Activated CD4-positive, alpha-beta memory T cell treated with anti-CD3 and anti-CD28 coated beads, Interleukin-2, amount 10 ng/mL, durations not matched to agents 7 days and 5 days (primary cell): ENCODE measurements around the gene TPR. TPM values are rescaled to one million over a fixed set of nuclear protein-coding genes. Genes with fewer than 3 reads are reported as not detected.
"Not testable (repeated sequence)": the region's sequence is repeated elsewhere in the genome, so short reads cannot be mapped to it uniquely, and the experiment has no call there.

Source experiments
- CTCF ChIA-PET: fragments of 350-600 bp; sonication (Branson Sonifier 250); formaldehyde crosslinking; loops from one replicate; lab custom pipeline; 2021; ENCODE audit warnings: antibody characterized with exemption, inconsistent platforms; lab: Charles Lee
- POLR2A ChIA-PET: fragments of 350-600 bp; sonication (Branson Sonifier 250); formaldehyde crosslinking; loops from one replicate; lab custom pipeline; 2021; ENCODE audit warnings: antibody characterized with exemption; lab: Charles Lee
- DNase-seq: peaks from one replicate; pipeline ENCODE4 v3.0.0-alpha.2; 2020
- H3K27ac Mint-ChIP-seq: one replicate; pipeline ENCODE4 v1.8.0; 2021; ENCODE audit warnings: mild to moderate bottlenecking, mixed read lengths
- H3K27me3 Mint-ChIP-seq: one replicate; pipeline ENCODE4 v1.8.0; 2021; ENCODE audit warnings: mixed read lengths
- H3K36me3 Mint-ChIP-seq: one replicate; pipeline ENCODE4 v1.8.0; 2021; ENCODE audit warnings: low read depth, mixed read lengths
- H3K4me1 Mint-ChIP-seq: one replicate; pipeline ENCODE4 v1.8.0; 2021; ENCODE audit warnings: mixed read lengths
- H3K4me3 Mint-ChIP-seq: one replicate; pipeline ENCODE4 v1.8.0; 2021; ENCODE audit warnings: mild to moderate bottlenecking, mixed read lengths
- H3K9me3 Mint-ChIP-seq: one replicate; pipeline ENCODE4 v1.8.0; 2021; ENCODE audit warnings: mixed read lengths
- total RNA-seq, 2 experiments: library from RNA; stranded (reverse); gene quantifications; one replicate each; pipeline ENCODE4 v1.2.3, GENCODE V29; 2021

Gene TPR
- total RNA-seq: 100 to 1,000 TPM; 117 to 122 TPM

DNA sequence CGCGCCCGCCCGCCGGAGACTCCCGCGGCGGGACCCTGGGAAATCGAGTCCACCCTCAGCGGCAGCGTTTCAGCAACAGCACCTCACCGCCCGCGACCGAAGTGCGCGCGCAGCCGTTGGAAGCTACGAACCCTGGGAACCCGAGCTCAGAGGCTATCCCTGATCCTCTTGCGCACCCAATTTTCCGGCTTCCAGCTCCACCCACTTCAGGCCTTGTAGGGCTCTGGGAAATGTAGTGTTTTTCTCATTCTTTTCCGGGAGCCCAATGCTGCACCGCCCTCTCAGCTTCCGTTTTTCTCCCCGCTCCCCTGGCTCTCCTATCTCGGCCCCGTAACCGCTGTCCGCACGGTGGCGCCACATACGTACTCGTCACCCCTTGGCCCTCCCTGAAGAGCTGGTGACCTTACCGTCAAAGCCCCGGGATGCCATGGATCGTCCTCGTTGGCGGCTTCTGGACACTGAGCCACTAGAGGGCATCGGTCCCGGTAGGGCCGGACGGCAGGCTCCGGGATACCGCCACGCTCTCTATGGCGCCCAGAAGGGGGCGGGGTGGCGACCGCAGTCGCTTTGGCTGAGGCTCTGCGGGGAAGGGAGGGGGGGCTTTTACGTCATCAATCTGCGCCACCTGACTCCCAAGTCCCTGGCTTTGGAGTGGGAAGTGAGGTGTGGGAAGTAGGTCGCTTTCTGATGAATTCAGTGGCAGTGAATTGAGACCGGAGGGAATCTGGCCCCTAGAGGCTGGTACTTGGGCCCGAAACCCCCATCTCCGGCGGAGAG, at the start of gene TPR, which contains the start of gene ODR4:
TSS of gene TPR (minus strand) at position 102 of the 777 bp plus-strand sequence. CDS start 225 bp downstream, outside the sequence.
TSS of gene ODR4 (plus strand) at position 687 of the 777 bp plus-strand sequence. CDS start 3,948 bp downstream, outside the sequence.
- DNase-seq: peak; percentile 96
- H3K4me3 Mint-ChIP-seq: peak within 1 kb of the TSS; percentile 94
- ChIA-PET POLR2A (interaction anchor here (0.6 to 1.6 kb wide), 24 partner anchors 9 to 1621 kb away, joined by 3 to 10 read pairs (median 3); no protein-coding TSS in a partner anchor), CTCF (interaction anchor here (0.6 to 2.4 kb wide), 50 partner anchors 9 to 1620 kb away, joined by 3 to 20 read pairs (median 5); partner anchors contain the start of genes EDEM3, SWT1 and TRMT1L)
- H3K36me3 Mint-ChIP-seq: peaks cover 32% of the 10 kb centered on the region
- no peaks in the 10 kb centered on the region for H3K27me3 Mint-ChIP-seq
- H3K27ac Mint-ChIP-seq: peak within 1 kb of the TSS; percentile 90
- no peaks in the 10 kb centered on the region for H3K9me3 Mint-ChIP-seq
- H3K4me1 Mint-ChIP-seq: peaks cover 50% of the 10 kb centered on the region

DNA sequence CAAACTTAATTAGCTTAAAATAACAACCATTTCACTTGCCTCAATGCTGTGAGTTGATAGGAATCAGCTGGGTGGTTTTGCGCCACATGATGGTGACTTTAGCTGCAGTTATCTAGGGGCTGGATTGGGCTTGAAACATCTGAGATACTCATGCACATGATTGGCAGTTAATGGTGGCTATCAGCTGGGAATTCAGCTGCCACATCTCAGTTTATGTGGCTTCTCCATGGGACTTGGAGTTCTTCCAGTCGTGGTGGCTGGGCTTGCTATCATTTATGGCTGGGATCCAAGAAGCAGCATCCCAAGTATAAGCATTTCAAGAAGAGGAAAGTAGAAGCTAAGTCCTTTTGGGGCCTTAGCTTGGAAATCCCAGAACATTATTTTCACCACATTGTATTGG, 49.5 kb upstream of the TPR start:
- Mint-ChIP-seq H3K27me3 (no peaks in the 10 kb centered on the region), H3K36me3 (peaks cover 23% of the 10 kb centered on the region), H3K4me1 (peaks cover 21% of the 10 kb centered on the region), H3K9me3 (no peaks in the 10 kb centered on the region), H3K4me3 (no peak overlapping the region), H3K27ac (no peak overlapping the region)
- CTCF ChIA-PET: interaction anchor here (2.6 to 2.7 kb wide), 2 partner anchors 20 to 49 kb away, joined by 9 to 10 read pairs; partner anchors contain the start of gene TPR
- POLR2A ChIA-PET: no interaction called here
- DNase-seq: no peak

DNA sequence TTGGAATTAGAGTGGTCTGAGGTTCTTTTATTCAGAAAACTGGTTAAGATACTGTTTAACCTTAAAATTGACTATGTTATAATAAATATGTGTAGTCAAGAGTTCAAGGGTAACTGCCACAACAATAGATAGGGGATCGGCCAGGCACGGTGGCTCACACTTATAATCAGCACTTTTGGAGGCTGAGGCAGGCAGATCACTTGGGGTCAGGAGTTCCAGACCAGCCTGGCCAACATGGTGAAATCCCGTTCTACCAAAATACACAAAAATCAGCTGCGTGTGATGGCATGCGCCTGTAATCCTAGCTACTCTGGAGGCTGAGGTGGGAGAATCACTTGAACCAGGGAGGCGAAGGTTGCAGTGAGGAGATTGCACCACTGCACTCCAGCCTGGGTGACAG, 46.4 kb upstream of the TPR start:
- no peaks in the 10 kb centered on the region for H3K27me3 Mint-ChIP-seq
- CTCF ChIA-PET: interaction anchor here (1.4 to 2.8 kb wide), 3 partner anchors 18 to 565 kb away, joined by 4 to 16 read pairs (median 11); partner anchors contain the start of genes ODR4 and TPR
- POLR2A ChIA-PET: interaction anchor here (1.4 kb wide), 1 partner anchor 47 kb away, joined by 4 read pairs; the partner anchor contains the start of gene TPR

DNA sequence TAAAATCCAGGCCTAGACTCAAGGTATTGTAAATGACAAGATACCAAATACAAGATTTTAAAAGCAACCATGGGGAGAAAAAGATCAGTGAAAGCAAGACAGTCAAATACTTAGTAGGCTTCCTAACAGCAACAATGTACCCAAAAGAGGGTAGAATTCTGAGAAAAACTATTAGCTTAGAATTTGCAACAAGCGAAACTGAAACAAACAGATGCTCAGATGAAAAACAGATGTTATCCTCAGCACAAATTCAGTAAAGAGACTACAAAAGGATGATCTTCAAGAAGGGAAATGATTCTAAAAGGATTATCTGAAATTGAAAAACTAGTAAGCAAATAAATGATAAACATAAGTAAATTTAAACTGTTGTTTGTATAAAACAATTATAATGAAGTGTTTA, 45.9 kb upstream of the TPR start:
- POLR2A ChIA-PET: interaction anchor here (1.4 to 3.0 kb wide), 2 partner anchors 11 to 46 kb away, joined by 4 to 9 read pairs; partner anchors contain the start of gene TPR
- no peaks in the 10 kb centered on the region for H3K27me3 Mint-ChIP-seq
- peak overlapping the region; percentile 25 for H3K4me3 Mint-ChIP-seq
- peaks cover 22% of the 10 kb centered on the region for H3K4me1 Mint-ChIP-seq
- H3K9me3 Mint-ChIP-seq: no peaks in the 10 kb centered on the region
- peak overlapping the region; percentile 81 for H3K27ac Mint-ChIP-seq
- CTCF ChIA-PET: interaction anchor here (1.4 to 2.8 kb wide), 3 partner anchors 17 to 565 kb away, joined by 4 to 16 read pairs (median 11); partner anchors contain the start of genes ODR4 and TPR
- DNase-seq: no peak
- H3K36me3 Mint-ChIP-seq: peaks cover 22% of the 10 kb centered on the region

More for the DNA sequence above, 46.4 kb upstream of the TPR start:
- Mint-ChIP-seq H3K4me3 (no peak overlapping the region), H3K36me3 (peaks cover 25% of the 10 kb centered on the region), H3K4me1 (peaks cover 24% of the 10 kb centered on the region), H3K27ac (peak overlapping the region; percentile 19), H3K9me3 (no peaks in the 10 kb centered on the region)
- DNase-seq: no peak

DNA sequence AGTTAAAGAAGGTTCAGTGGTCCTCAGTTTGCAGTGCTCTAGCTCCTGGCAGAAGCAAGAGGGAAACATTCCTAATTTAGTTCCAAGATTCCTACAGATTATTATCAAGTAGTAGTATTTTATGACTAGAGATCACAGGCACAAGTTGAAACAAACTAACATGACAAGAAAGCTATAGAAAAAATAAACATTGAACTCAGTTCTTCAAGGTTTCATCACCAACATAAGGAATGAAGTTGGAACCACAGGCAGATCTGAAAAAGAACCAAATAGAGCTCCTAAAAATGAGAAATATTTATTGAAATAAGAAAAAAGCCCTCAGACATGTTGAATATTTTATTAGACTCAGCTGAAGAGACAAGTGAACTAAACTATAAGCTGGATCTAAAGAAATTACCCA, 45.3 kb upstream of the TPR start:
- Mint-ChIP-seq H3K4me3 (no peak overlapping the region), H3K27ac (peak overlapping the region; percentile 81)
- CTCF ChIA-PET: interaction anchor here (1.4 to 2.8 kb wide), 3 partner anchors 16 to 566 kb away, joined by 4 to 16 read pairs (median 11); partner anchors contain the start of genes ODR4 and TPR

DNA sequence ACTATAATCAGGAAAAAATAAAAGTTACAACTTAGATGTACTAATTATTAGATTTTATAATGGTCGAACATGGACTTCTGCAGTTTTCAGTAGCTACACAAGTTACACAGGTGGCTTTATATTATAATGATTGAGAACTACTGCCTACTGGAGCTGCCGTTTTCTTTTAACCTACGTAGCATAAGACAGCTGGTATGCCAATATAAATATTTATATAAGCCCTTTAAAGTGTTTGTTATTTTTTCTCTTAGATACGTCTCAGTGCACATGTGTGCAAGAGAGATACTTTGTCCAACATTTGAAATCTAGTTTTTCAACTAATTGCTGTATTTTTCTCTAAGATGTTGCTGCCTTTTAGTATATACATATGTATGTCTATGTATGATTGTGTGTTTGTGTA, 43.5 kb upstream of the TPR start:
- DNase-seq: no peak
- Mint-ChIP-seq H3K4me1 (peaks cover 20% of the 10 kb centered on the region), H3K27ac (peak overlapping the region; percentile 12), H3K9me3 (no peaks in the 10 kb centered on the region), H3K4me3 (no peak overlapping the region), H3K27me3 (no peaks in the 10 kb centered on the region), H3K36me3 (peaks cover 14% of the 10 kb centered on the region)
- ChIA-PET CTCF (interaction anchor here (0.7 to 1.2 kb wide), 3 partner anchors 14 to 624 kb away, joined by 3 to 4 read pairs (median 4); partner anchors contain the start of gene TPR), POLR2A (interaction anchor here (0.7 to 3.0 kb wide), 3 partner anchors 9 to 43 kb away, joined by 3 to 9 read pairs (median 3); partner anchors contain the start of genes ODR4 and TPR)

More for the DNA sequence above, 45.3 kb upstream of the TPR start:
- Mint-ChIP-seq H3K9me3 (no peaks in the 10 kb centered on the region), H3K4me1 (peaks cover 20% of the 10 kb centered on the region), H3K27me3 (no peaks in the 10 kb centered on the region), H3K36me3 (peaks cover 20% of the 10 kb centered on the region)
- no peak for DNase-seq
- POLR2A ChIA-PET: interaction anchor here (1.4 to 3.0 kb wide), 2 partner anchors 11 to 45 kb away, joined by 4 to 9 read pairs; partner anchors contain the start of gene TPR

DNA sequence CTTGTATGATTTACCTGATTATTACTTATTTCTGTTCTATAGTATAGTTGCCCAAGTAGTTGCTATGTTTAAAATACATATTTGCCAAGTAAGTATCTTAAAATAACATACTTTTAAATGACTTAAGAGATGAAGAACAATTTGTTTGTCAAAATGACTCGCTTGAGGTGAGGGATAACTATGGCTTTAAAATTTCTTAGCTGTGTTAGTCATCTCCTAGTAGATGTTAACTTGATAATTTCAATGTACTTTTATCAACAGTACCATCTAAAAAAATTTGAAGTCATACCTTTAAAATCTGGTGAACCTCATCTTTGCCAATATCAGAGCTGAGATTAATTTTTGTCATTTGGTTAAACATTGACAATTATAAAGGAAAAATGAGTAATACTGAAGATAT, 38.3 kb upstream of the TPR start:
- CTCF ChIA-PET: interaction anchor here (0.7 to 1.3 kb wide), 2 partner anchors 38 to 69 kb away, joined by 3 to 5 read pairs; partner anchors contain the start of gene TPR

DNA sequence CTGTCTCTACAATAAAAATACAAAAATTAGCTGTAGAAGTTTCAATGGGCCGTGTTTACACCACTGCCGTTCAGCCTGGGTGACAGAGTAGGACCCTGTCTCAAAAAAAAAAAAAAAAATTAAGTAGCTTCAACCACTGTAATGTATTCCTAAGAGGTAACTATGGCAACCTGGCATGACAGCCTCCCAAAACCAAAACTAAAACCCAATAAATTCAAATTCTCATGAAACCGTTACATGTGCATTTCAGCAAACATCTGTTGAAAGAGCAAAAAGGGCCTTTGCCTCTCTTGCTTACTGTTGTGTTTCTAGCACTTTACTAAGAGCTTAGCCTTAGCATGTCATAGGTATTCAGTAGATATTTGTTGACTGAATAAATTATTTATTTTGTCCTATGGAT, 34.0 kb upstream of the TPR start:
- H3K27ac Mint-ChIP-seq: no peak overlapping the region
- ChIA-PET POLR2A (interaction anchor here (0.8 to 2.2 kb wide), 2 partner anchors 10 to 19 kb away, joined by 3 to 9 read pairs; no protein-coding TSS in a partner anchor), CTCF (no interaction called here)
- DNase-seq: no peak
- no peaks in the 10 kb centered on the region for H3K9me3 Mint-ChIP-seq
- H3K27me3 Mint-ChIP-seq: no peaks in the 10 kb centered on the region
- no peak overlapping the region for H3K4me3 Mint-ChIP-seq
- H3K4me1 Mint-ChIP-seq: peaks cover 3% of the 10 kb centered on the region
- H3K36me3 Mint-ChIP-seq: peaks cover 8% of the 10 kb centered on the region

More for the DNA sequence above, 38.3 kb upstream of the TPR start:
- DNase-seq: no peak
- H3K9me3 Mint-ChIP-seq: no peaks in the 10 kb centered on the region
- H3K4me1 Mint-ChIP-seq: no peaks in the 10 kb centered on the region
- H3K27ac Mint-ChIP-seq: no peak overlapping the region
- H3K4me3 Mint-ChIP-seq: no peak overlapping the region
- POLR2A ChIA-PET: no interaction called here
- H3K27me3 Mint-ChIP-seq: no peaks in the 10 kb centered on the region
- H3K36me3 Mint-ChIP-seq: no peaks in the 10 kb centered on the region

DNA sequence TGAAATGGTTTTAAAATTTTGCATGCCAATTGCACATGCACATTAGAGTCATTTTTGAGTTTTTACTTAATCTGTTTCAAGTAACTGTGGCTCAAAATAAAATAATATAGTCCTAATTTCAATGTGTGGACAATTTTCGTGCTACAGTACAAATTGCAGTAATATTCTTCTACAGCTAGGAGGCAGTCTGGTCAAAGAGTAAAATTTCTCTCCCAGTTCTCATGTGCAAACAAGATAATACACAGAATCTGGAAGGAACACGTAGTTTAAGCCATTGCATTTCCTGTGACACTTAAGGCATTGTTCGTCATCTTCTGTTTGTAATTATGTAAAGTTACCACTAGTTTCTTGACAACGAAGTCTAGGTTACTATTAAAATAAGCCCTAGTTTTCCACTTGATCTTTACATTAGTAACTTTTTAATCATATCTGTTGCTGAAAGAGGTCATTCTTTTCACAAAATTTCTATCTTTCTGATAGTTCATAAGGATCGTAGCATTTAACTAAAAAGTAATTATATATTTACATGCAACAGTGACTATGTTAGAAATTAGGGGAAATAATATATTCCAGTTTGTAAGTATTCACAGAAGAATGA, 29.5 kb upstream of the TPR start:
- no peaks in the 10 kb centered on the region for H3K27me3 Mint-ChIP-seq
- peak overlapping the region; percentile 21 for H3K27ac Mint-ChIP-seq
- H3K4me3 Mint-ChIP-seq: no peak overlapping the region
- no peak for DNase-seq
- CTCF ChIA-PET: interaction anchor here (0.6 to 2.4 kb wide), 17 partner anchors 12 to 584 kb away, joined by 3 to 15 read pairs (median 4); partner anchors contain the start of genes ODR4 and TPR
- H3K36me3 Mint-ChIP-seq: peaks cover 11% of the 10 kb centered on the region
- no peaks in the 10 kb centered on the region for H3K9me3 Mint-ChIP-seq
- POLR2A ChIA-PET: interaction anchor here (0.6 kb wide), 1 partner anchor 501 kb away, joined by 3 read pairs; no protein-coding TSS in a partner anchor
- H3K4me1 Mint-ChIP-seq: peaks cover 5% of the 10 kb centered on the region

DNA sequence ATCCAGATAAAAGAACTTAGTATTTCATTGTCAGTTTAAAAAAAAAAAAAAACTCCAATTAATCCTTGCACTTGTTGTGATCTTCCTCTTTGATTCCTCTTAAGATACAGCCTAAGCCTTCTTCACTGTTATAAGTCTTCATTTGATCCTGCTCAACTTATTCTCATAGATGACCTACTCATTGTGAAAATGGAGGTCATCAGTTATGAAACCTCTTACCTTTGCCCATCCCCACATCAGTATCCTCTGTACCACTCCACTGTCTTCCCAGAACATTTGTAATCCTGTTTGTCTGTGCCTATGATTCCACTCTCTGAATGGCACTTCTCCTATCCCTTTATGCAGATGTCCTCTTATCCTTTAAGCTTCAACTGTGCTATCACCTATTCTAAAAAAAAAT, 28.6 kb upstream of the TPR start:
- Mint-ChIP-seq H3K27ac (no peak overlapping the region), H3K4me1 (peaks cover 5% of the 10 kb centered on the region), H3K27me3 (no peaks in the 10 kb centered on the region), H3K9me3 (no peaks in the 10 kb centered on the region), H3K36me3 (peaks cover 11% of the 10 kb centered on the region), H3K4me3 (no peak overlapping the region)
- ChIA-PET POLR2A (interaction anchor here (0.6 kb wide), 1 partner anchor 502 kb away, joined by 3 read pairs; no protein-coding TSS in a partner anchor), CTCF (interaction anchor here (0.6 to 2.4 kb wide), 16 partner anchors 11 to 585 kb away, joined by 3 to 15 read pairs (median 4); partner anchors contain the start of genes ODR4 and TPR)
- no peak for DNase-seq

DNA sequence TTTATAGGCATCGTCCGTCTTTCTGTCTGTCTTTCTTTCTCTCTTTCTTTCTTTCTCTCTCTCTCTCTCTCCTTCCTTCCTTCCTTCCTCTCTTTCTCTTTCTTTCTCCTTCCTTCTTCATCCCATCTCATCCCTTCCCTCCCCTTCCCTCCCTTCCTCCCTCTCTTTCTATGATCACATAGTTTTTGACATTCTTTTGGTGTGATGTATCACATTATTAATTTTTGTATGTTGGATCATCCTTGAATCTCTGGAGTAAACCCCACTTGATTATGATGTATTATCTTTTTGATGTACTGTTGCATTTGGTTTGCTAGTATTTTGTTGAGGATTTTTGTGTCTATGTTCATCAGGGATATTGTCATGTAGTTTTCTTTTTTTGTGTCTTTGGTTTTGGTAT, 26.4 kb upstream of the TPR start:
- H3K4me1 Mint-ChIP-seq, POLR2A ChIA-PET, H3K4me3 Mint-ChIP-seq, DNase-seq, H3K27ac Mint-ChIP-seq, H3K9me3 Mint-ChIP-seq, H3K36me3 Mint-ChIP-seq, H3K27me3 Mint-ChIP-seq, CTCF ChIA-PET: not testable (repeated sequence)

DNA sequence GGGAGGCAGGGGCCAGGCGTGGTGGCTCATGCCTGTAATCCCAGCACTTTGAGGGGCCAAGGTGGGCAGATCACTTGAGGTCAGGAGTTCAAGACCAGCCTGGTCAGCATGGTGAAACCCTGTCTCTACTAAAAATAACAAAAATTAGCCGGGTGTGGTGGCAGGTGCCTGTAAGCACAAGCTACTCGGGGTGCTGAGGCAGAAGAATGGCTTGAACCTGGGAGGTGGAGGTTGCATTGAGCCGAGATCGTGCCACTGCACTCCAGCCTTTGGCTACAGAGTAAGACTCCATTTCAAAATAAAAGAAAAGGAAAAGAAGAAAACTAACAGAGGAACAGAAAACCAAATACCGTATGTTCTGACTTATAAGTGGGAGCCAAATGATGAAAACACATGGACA, 17.7 kb upstream of the TPR start:
- not testable (repeated sequence) for H3K27me3 Mint-ChIP-seq, H3K9me3 Mint-ChIP-seq, H3K4me1 Mint-ChIP-seq, H3K27ac Mint-ChIP-seq, DNase-seq, H3K4me3 Mint-ChIP-seq
- ChIA-PET CTCF (interaction anchor here (1.0 to 1.4 kb wide), 2 partner anchors 11 to 17 kb away, joined by 4 to 7 read pairs; partner anchors contain the start of genes ODR4 and TPR), POLR2A (interaction anchor here (0.9 kb wide), 1 partner anchor 11 kb away, joined by 3 read pairs; no protein-coding TSS in a partner anchor)
- peaks cover 24% of the 10 kb centered on the region for H3K36me3 Mint-ChIP-seq
